GM18502 (cell line): ENCODE data around the gene KRT74.

Source experiments
- ATAC-seq: cut with Tn5 transposase; IDR thresholded peaks from one replicate; pipeline ENCODE4 v1.9.1; 2021; ENCODE audit warnings: mild to moderate bottlenecking; ENCODE audit not compliant: unreplicated experiment, poor library complexity

The KRT74 gene

GRCh38 chr12:52524898-52525591, 48.6 kb downstream of the KRT74 start:
- ATAC-seq: no peak

- no peak for ATAC-seq
Measured at GRCh38 chr12:52524241-52524897, 49.3 kb downstream of the KRT74 start.

GRCh38 chr12:52523824-52524223, 49.8 kb downstream of the KRT74 start:
- no peak for ATAC-seq

GRCh38 chr12:52522346-52523011, 51.2 kb downstream of the KRT74 start:
- no peak for ATAC-seq

- no peak for ATAC-seq
Measured at GRCh38 chr12:52521568-52522266, 51.9 kb downstream of the KRT74 start.

- no peak for ATAC-seq
Measured at GRCh38 chr12:52521175-52521567, 52.5 kb downstream of the KRT74 start.

GRCh38 chr12:52519826-52520662, 53.6 kb downstream of the KRT74 start, which contains the start of gene KRT5:
TSS of gene KRT5 (minus strand) at chr12:52520394. CDS start at chr12:52520296, 98 bp downstream.
- ATAC-seq: no peak

GRCh38 chr12:52519387-52519703, 54.3 kb downstream of the KRT74 start:
- ATAC-seq: no peak

- ATAC-seq: no peak
Measured at GRCh38 chr12:52518574-52519386, 54.9 kb downstream of the KRT74 start.

- ATAC-seq: no peak
Measured at GRCh38 chr12:52517888-52518287, 55.8 kb downstream of the KRT74 start.

- ATAC-seq: no peak
Measured at GRCh38 chr12:52517005-52517835, 56.4 kb downstream of the KRT74 start.

- no peak for ATAC-seq
Measured at GRCh38 chr12:52515927-52516831, 57.5 kb downstream of the KRT74 start.
